ENCODE measurements around the gene G3BP2. TPM values are rescaled to one million over a fixed set of nuclear protein-coding genes. Genes with fewer than 3 reads are reported as not detected.

The G3BP2 gene
- total RNA-seq, 1 experiment from 2014 or later: 187 TPM

- H3K27me3 ChIP-seq (replicated peaks; ENCODE audit: control insufficient read depth, insufficient read depth, low read length): no peaks in the 10 kb centered on the region
- no peaks in the 10 kb centered on the region for H3K4me1 ChIP-seq
- H3K4me1 Mint-ChIP-seq (ENCODE audit: low read depth, unreplicated experiment): peaks cover 8% of the 10 kb centered on the region
- no TSS peak for BruUV-seq (replicated peaks)
- no peak for TF ChIP-seq CTCF (IDR thresholded peaks at IDR 0.05; ENCODE audit: insufficient read depth in 1 of 2, low read depth in 1 of 2, low read length in 1 of 2, severe bottlenecking in 1 of 2, unreplicated experiment in 1 of 2)
- intact Hi-C loops (cut with micrococcal nuclease; ENCODE audit: unreplicated experiment): no loop called here
- no peak overlapping the region for H3K4me3 Mint-ChIP-seq (ENCODE audit: unreplicated experiment)
- CTCF ChIA-PET: no interaction called here
- POLR2A ChIA-PET: no interaction called here
- no peak for DNase-seq
- H3K27me3 Mint-ChIP-seq (ENCODE audit: insufficient read depth, unreplicated experiment): no peaks in the 10 kb centered on the region
- no peak overlapping the region for H3K4me3 ChIP-seq (ENCODE audit: low read depth, low read length)
- H3K9me3 Mint-ChIP-seq (ENCODE audit: unreplicated experiment): no peaks in the 10 kb centered on the region
- H3K27ac Mint-ChIP-seq (ENCODE audit: unreplicated experiment): no peak overlapping the region
- no peaks in the 10 kb centered on the region for H3K9me3 ChIP-seq
- H3K36me3 Mint-ChIP-seq (ENCODE audit: insufficient read depth, unreplicated experiment): peaks cover 11% of the 10 kb centered on the region
- no peaks in the 10 kb centered on the region for H3K36me3 ChIP-seq (ENCODE audit: control insufficient read depth, insufficient read depth, low read length)
These were observed 39.4 kb downstream of the G3BP2 start for GRCh38 chr4:75633846-75634245.

GRCh38 chr4:75630937-75631329, 42.3 kb downstream of the G3BP2 start:
- Mint-ChIP-seq H3K27me3 (ENCODE audit: insufficient read depth, unreplicated experiment) (no peaks in the 10 kb centered on the region), H3K4me3 (ENCODE audit: unreplicated experiment) (peak overlapping the region; percentile 89), H3K36me3 (ENCODE audit: insufficient read depth, unreplicated experiment) (peaks cover 11% of the 10 kb centered on the region), H3K27ac (ENCODE audit: unreplicated experiment) (peak overlapping the region; percentile 76), H3K9me3 (ENCODE audit: unreplicated experiment) (no peaks in the 10 kb centered on the region), H3K4me1 (ENCODE audit: low read depth, unreplicated experiment) (peaks cover 8% of the 10 kb centered on the region)
- Histone ChIP-seq H3K4me1 (no peaks in the 10 kb centered on the region), H3K9me3 (no peaks in the 10 kb centered on the region), H3K4me3 (ENCODE audit: low read depth, low read length) (peak overlapping the region; percentile 47), H3K36me3 (ENCODE audit: control insufficient read depth, insufficient read depth, low read length) (no peaks in the 10 kb centered on the region), H3K27me3 (replicated peaks; ENCODE audit: control insufficient read depth, insufficient read depth, low read length) (no peaks in the 10 kb centered on the region)
- intact Hi-C loops (cut with micrococcal nuclease; ENCODE audit: unreplicated experiment): no loop called here
- ChIA-PET POLR2A (interaction anchor here (1.2 to 1.3 kb wide), 2 partner anchors 43 to 93 kb away, joined by 3 to 6 read pairs; partner anchors contain the start of gene USO1), CTCF (interaction anchor here (0.9 kb wide), 1 partner anchor 93 kb away, joined by 3 read pairs; the partner anchor contains the start of gene USO1)
- no peak for TF ChIP-seq CTCF (IDR thresholded peaks at IDR 0.05; ENCODE audit: insufficient read depth in 1 of 2, low read depth in 1 of 2, low read length in 1 of 2, severe bottlenecking in 1 of 2, unreplicated experiment in 1 of 2)
- DNase-seq: no peak
- no TSS peak for BruUV-seq (replicated peaks)

GRCh38 chr4:75630174-75630936, 42.9 kb downstream of the G3BP2 start, which contains the start of gene CDKL2:
Gene CDKL2 (minus strand): TSS chr4:75630528. CDS start chr4:75625988, 4,540 bp downstream.
- ChIA-PET POLR2A (interaction anchor here (1.2 to 1.3 kb wide), 2 partner anchors 44 to 94 kb away, joined by 3 to 6 read pairs; partner anchors contain the start of gene USO1), CTCF (interaction anchor here (0.9 to 1.2 kb wide), 3 partner anchors 94 to 264 kb away, joined by 3 to 5 read pairs (median 4); partner anchors contain the start of gene USO1)
- H3K36me3 Mint-ChIP-seq (ENCODE audit: insufficient read depth, unreplicated experiment): peaks cover 11% of the 10 kb centered on the region
- H3K27me3 Mint-ChIP-seq (ENCODE audit: insufficient read depth, unreplicated experiment): no peaks in the 10 kb centered on the region
- Histone ChIP-seq H3K9me3 (no peaks in the 10 kb centered on the region), H3K27me3 (replicated peaks; ENCODE audit: control insufficient read depth, insufficient read depth, low read length) (no peaks in the 10 kb centered on the region), H3K4me3 (ENCODE audit: low read depth, low read length) (peak within 1 kb of the TSS; percentile 47), H3K4me1 (no peaks in the 10 kb centered on the region), H3K36me3 (ENCODE audit: control insufficient read depth, insufficient read depth, low read length) (no peaks in the 10 kb centered on the region)
- no peaks in the 10 kb centered on the region for H3K9me3 Mint-ChIP-seq (ENCODE audit: unreplicated experiment)
- intact Hi-C loops (cut with micrococcal nuclease; ENCODE audit: unreplicated experiment): no loop called here
- TF ChIP-seq CTCF (IDR thresholded peaks at IDR 0.05; ENCODE audit: insufficient read depth in 1 of 2, low read depth in 1 of 2, low read length in 1 of 2, severe bottlenecking in 1 of 2, unreplicated experiment in 1 of 2): no peak
- peak within 1 kb of the TSS; percentile 89 for H3K4me3 Mint-ChIP-seq (ENCODE audit: unreplicated experiment)
- no TSS peak for BruUV-seq (replicated peaks)
- peaks cover 8% of the 10 kb centered on the region for H3K4me1 Mint-ChIP-seq (ENCODE audit: low read depth, unreplicated experiment)
- H3K27ac Mint-ChIP-seq (ENCODE audit: unreplicated experiment): peak within 1 kb of the TSS; percentile 76
- DNase-seq: peak; percentile 93 to 94

Data from Caco-2 (cell line).